Subcutaneous adipose tissue (tissue), 4 donors: ENCODE results near the gene CHAF1A. TPM values are rescaled to one million over a fixed set of nuclear protein-coding genes. Genes with fewer than 3 reads are reported as not detected.

ENCODE experiments used
- CTCF ChIP-seq: fragments of 450-650 bp; IDR thresholded peaks from one replicate; pipeline ENCODE4 v1.5.1; 2016; ENCODE audit warnings: low read depth, mild to moderate bottlenecking, control low read depth, antibody characterized with exemption, moderate library complexity
- total RNA-seq, 4 donors: library from RNA; depleted of rRNA; stranded (reverse); fragments of >200 nt; gene quantifications; one replicate each; pipeline ENCODE4 v1.1.0, GENCODE V29; 2016

The CHAF1A gene
- total RNA-seq, 4 donors from 2014 or later: 4.8 to 13.0 (median 6.3) TPM

GRCh38 chr19:4415352-4415751 is 12.9 kb downstream of the CHAF1A start:
- TF ChIP-seq CTCF: no peak

DNA sequence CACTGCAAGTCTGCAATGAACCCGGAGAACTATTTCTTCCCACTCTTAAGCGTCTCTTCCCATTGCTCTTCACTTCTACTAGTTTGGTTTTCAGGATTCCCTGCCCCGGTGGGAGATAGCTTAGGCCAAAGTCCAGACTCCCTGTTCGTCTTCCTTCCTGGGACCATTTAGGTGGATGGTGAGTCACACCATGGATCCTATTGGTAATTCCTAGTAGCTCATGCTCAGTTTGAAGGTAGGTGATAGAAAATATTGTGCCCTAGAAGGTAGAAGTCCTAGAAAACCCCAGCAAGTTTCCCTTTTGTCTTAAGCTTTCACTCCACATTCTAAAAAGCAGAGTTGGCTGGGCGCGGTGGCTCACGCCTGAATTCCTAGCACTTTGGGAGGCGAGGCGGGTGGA is 13.8 kb downstream of the CHAF1A start:
- no peak for TF ChIP-seq CTCF

- TF ChIP-seq CTCF: no peak
These were observed 21.1 kb downstream of the CHAF1A start for GRCh38 chr19:4423416-4424126.

DNA sequence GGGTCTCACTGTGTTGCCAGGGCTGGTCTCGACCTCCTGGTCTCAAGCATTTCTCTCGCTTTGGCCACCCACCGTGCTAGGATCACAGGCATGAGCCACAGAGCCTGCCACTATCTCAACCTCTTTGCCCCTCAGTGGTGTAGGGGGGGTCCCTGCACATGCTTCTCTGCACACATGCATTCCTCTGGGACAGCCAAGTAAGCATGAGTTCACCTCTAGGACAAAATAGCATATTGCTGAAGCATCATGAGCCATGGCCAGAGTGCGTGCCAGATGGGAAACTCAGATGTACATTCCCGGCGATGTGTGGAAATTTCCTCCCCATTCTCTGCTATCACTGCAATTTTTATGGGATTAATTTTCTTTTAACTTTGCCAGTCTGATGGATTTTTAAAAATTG is 23.1 kb downstream of the CHAF1A start:
- TF ChIP-seq CTCF: no peak

DNA sequence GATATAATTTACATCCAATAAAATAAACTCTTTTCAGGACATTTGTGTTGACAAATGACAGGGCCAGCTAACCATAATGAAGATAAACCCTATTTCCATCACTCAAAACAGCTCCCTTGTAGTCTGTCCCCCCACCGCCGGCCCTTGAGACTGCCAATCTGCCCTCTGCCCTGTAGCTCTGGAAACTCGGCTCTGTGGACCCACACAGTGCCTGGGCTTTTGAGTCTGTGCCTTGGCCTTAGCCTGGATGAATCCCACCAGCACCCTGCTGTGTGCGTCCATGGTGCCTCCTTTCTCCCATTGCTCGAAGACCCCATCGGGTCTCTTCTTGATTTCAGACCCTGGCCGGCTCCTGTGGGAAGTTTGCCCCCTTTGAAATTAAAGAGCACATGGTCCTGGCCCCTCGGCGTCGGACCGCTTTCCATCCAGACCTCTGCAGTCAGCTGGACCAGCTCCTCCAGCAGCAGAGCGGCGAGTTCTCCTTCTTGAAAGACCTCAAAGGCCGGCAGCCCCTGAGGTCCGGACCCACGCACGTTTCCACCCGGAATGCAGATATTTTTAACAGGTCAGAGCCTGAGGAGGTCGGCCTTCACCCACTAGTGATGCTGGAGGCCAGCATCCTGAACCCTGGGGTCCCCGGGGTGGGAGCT is 26.0 kb downstream of the CHAF1A start:
- no peak for TF ChIP-seq CTCF

DNA sequence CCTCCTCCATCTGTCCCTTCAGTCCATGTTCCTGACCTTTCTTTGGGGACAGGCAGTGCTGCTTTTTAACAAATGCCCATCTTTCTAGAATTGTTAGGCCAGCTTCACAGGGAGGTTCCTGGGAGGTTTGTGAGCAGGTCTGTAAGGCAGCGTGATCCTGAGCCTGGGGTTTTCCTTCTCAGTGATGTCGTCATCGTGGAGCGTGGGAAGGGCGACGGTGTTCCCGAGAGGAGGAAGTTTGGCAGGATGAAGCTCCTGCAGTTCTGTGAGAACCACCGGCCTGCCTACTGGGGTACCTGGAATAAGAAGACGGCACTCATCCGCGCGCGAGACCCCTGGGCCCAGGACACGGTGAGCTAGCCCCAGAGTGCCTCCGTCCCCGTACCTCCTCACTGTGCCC is 26.8 kb downstream of the CHAF1A start:
- no peak for TF ChIP-seq CTCF

GRCh38 chr19:4429771-4430171 is 27.3 kb downstream of the CHAF1A start:
- no peak for TF ChIP-seq CTCF
